Panc1 (cell line): ENCODE measurements around the gene GPR12.

Experiments
- POLR2AphosphoS5 ChIP-seq: IDR thresholded peaks from 2 replicates; pipeline ENCODE4 v1.6.1; 2012; ENCODE audit warnings: mild to moderate bottlenecking, low read depth, low read length, moderate library complexity
- TF ChIP-seq, protein P1 (sequence below): fragments of 450-650 bp; IDR thresholded peaks from 2 replicates; pipeline ENCODE4 v1.5.1; 2017; ENCODE audit warnings: mild to moderate bottlenecking
- TF ChIP-seq, protein P2 (sequence below), 2 experiments: IDR thresholded peaks; 2 replicates each; pipeline ENCODE4 v1.6.1; 2011 to 2012; ENCODE audit warnings: low read depth in 2 of 2, control low read depth in 1 of 2, low read length in 1 of 2, mild to moderate bottlenecking in 1 of 2, moderate library complexity in 1 of 2; ENCODE audit not compliant: insufficient read depth in 1 of 2

DNA sequence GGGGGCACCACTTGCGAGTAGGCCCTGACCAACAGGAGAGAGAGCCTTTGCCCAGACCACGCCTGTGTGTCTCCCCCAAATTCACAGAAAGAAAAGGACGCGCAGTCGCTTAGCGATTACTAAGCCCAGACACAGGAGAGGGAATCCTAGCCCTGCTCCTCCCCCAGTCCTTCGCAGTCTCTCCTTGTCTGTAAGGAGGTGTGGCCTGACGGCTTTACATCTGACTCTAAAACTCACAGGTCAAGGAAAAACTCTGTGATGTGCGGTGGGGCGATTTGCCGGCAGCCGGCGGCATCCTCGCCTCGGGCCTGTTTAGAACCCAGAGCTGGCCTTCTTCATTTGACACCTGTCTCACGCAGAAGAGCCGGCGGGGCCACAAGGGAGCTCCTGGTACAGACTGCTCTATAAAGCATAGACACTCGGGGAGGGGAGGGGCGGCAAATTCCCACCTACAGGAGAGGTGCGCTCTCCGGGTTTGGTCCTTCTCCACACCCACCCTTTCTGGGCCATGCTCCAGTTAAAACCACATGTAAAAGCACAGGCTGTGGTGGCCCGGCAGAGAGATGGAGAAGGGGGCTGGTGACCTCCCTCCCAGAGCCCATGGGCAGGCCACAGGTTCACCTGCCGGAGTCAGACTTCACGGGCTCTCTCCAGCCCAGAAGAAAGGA lies 17.8 kb downstream of the GPR12 start:
- TF ChIP-seq, protein P1, sequence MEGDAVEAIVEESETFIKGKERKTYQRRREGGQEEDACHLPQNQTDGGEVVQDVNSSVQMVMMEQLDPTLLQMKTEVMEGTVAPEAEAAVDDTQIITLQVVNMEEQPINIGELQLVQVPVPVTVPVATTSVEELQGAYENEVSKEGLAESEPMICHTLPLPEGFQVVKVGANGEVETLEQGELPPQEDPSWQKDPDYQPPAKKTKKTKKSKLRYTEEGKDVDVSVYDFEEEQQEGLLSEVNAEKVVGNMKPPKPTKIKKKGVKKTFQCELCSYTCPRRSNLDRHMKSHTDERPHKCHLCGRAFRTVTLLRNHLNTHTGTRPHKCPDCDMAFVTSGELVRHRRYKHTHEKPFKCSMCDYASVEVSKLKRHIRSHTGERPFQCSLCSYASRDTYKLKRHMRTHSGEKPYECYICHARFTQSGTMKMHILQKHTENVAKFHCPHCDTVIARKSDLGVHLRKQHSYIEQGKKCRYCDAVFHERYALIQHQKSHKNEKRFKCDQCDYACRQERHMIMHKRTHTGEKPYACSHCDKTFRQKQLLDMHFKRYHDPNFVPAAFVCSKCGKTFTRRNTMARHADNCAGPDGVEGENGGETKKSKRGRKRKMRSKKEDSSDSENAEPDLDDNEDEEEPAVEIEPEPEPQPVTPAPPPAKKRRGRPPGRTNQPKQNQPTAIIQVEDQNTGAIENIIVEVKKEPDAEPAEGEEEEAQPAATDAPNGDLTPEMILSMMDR = no peak
- TF ChIP-seq POLR2AphosphoS5 = no peak
- TF ChIP-seq, protein P2, sequence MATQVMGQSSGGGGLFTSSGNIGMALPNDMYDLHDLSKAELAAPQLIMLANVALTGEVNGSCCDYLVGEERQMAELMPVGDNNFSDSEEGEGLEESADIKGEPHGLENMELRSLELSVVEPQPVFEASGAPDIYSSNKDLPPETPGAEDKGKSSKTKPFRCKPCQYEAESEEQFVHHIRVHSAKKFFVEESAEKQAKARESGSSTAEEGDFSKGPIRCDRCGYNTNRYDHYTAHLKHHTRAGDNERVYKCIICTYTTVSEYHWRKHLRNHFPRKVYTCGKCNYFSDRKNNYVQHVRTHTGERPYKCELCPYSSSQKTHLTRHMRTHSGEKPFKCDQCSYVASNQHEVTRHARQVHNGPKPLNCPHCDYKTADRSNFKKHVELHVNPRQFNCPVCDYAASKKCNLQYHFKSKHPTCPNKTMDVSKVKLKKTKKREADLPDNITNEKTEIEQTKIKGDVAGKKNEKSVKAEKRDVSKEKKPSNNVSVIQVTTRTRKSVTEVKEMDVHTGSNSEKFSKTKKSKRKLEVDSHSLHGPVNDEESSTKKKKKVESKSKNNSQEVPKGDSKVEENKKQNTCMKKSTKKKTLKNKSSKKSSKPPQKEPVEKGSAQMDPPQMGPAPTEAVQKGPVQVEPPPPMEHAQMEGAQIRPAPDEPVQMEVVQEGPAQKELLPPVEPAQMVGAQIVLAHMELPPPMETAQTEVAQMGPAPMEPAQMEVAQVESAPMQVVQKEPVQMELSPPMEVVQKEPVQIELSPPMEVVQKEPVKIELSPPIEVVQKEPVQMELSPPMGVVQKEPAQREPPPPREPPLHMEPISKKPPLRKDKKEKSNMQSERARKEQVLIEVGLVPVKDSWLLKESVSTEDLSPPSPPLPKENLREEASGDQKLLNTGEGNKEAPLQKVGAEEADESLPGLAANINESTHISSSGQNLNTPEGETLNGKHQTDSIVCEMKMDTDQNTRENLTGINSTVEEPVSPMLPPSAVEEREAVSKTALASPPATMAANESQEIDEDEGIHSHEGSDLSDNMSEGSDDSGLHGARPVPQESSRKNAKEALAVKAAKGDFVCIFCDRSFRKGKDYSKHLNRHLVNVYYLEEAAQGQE (IDR thresholded peaks at IDR 0.05; ENCODE audit: insufficient read depth in 1 of 2, low read depth in 2 of 2, low read length in 1 of 2) = no peak
